ENCODE measurements around the gene RPP38.

The RPP38 gene

DNA sequence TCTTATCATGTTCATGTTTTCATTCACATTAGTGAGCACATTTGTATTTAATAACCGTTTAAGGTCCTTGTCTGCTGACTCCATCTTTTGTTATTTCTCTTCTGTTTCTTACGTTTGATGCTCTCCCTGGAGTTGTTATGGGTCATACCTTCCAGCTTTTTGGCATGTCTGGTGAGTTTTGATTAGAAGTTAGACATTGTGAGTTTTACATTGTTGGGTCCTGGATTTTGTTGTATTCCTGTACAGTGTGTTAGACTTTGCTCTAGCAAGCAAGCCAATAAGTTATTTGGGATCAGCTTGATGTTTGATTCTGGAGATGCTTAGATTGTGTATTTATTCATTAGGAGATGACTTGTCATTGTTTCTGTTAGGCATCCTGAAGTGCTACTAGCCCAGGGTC lies 36.5 kb upstream of the RPP38 start:
- H3K27ac Mint-ChIP-seq, result no peak overlapping the region
- peaks cover 9% of the 10 kb centered on the region for H3K36me3 Mint-ChIP-seq (ENCODE audit: low read depth)
- H3K4me1 Mint-ChIP-seq, result no peaks in the 10 kb centered on the region
- no peak for DNase-seq
- H3K9me3 Mint-ChIP-seq, result peaks cover 34% of the 10 kb centered on the region
- TF ChIP-seq, protein P1, sequence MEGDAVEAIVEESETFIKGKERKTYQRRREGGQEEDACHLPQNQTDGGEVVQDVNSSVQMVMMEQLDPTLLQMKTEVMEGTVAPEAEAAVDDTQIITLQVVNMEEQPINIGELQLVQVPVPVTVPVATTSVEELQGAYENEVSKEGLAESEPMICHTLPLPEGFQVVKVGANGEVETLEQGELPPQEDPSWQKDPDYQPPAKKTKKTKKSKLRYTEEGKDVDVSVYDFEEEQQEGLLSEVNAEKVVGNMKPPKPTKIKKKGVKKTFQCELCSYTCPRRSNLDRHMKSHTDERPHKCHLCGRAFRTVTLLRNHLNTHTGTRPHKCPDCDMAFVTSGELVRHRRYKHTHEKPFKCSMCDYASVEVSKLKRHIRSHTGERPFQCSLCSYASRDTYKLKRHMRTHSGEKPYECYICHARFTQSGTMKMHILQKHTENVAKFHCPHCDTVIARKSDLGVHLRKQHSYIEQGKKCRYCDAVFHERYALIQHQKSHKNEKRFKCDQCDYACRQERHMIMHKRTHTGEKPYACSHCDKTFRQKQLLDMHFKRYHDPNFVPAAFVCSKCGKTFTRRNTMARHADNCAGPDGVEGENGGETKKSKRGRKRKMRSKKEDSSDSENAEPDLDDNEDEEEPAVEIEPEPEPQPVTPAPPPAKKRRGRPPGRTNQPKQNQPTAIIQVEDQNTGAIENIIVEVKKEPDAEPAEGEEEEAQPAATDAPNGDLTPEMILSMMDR (IDR thresholded peaks at IDR 0.05), result no peak
- no peak overlapping the region for H3K4me3 Mint-ChIP-seq
- H3K27me3 Mint-ChIP-seq (ENCODE audit: low read depth, poor library complexity), result peaks cover 23% of the 10 kb centered on the region

DNA sequence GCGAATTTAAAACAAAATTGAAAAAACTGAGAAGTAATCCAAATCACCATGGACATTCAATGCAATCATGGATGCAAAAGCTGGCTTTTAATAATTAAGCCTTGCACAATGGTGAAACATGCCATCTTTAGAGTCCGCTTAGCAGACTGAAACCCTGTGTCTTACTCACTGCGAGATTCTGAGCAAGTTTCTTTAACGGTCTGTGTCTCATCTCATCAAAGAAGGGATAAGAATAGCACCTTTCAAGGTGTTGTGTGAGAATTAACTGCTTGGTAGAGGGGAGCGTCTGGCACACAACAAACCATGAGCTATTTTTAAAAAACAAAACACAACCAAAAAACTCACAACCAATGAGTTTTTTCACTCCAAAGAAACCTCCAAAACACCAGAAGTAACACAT lies 30.0 kb upstream of the RPP38 start:
- Mint-ChIP-seq H3K4me3 (no peak overlapping the region), H3K9me3 (peaks cover 34% of the 10 kb centered on the region), H3K36me3 (ENCODE audit: low read depth) (peaks cover 13% of the 10 kb centered on the region), H3K27ac (no peak overlapping the region), H3K4me1 (no peaks in the 10 kb centered on the region), H3K27me3 (ENCODE audit: low read depth, poor library complexity) (peaks cover 3% of the 10 kb centered on the region)
- TF ChIP-seq, protein P1 (IDR thresholded peaks at IDR 0.05), result no peak
- no peak for DNase-seq

DNA sequence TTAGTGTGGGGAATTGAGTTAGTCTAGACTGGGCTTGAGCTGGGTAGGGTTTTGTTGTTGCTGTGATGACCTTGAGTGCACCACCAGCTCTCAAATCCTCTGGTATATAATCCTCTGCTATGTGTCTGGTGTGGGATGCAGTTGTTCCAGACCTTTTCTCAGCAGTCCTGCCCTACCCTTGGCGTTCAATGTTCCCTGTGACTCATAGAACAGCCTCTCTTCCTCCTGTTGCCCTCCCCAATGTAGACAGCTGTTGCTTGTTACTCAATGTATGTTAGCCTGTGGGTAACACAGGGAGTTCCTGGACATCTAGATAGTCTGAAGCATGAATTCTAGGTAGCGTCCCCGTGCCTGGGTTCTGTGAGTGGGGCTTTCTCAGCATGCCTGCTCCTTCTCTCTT lies 28.4 kb upstream of the RPP38 start:
- no peaks in the 10 kb centered on the region for H3K4me1 Mint-ChIP-seq
- peaks cover 2% of the 10 kb centered on the region for H3K27me3 Mint-ChIP-seq (ENCODE audit: low read depth, poor library complexity)
- peaks cover 28% of the 10 kb centered on the region for H3K36me3 Mint-ChIP-seq (ENCODE audit: low read depth)
- DNase-seq, result no peak
- H3K9me3 Mint-ChIP-seq, result peaks cover 49% of the 10 kb centered on the region
- TF ChIP-seq, protein P1 (IDR thresholded peaks at IDR 0.05), result no peak
- no peak overlapping the region for H3K4me3 Mint-ChIP-seq
- H3K27ac Mint-ChIP-seq, result no peak overlapping the region

DNA sequence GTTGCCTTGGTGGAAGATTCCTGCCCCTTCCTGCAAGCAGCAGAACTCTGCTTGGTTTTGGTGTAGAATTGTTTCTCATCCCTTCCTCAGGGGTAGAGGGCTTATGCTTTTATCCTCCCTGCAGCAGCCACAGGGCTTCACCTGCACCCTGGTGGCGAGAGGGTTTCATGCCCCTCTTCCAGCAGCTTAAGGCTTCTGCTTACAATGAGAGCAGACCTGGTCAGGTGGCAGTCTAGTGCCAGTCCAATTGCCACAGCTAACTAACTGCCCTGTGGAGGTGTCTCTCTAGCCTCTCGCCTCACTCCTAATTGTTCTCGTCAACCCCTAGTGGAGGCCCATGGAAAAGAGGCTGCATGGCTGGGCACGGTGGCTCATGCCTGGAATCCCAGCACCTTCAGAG lies 27.9 kb upstream of the RPP38 start:
- no peak overlapping the region for H3K4me3 Mint-ChIP-seq
- H3K36me3 Mint-ChIP-seq (ENCODE audit: low read depth), result peaks cover 32% of the 10 kb centered on the region
- TF ChIP-seq, protein P1 (IDR thresholded peaks at IDR 0.05), result no peak
- peaks cover 5% of the 10 kb centered on the region for H3K27me3 Mint-ChIP-seq (ENCODE audit: low read depth, poor library complexity)
- no peaks in the 10 kb centered on the region for H3K4me1 Mint-ChIP-seq
- DNase-seq, result no peak
- H3K27ac Mint-ChIP-seq, result no peak overlapping the region
- peaks cover 49% of the 10 kb centered on the region for H3K9me3 Mint-ChIP-seq

DNA sequence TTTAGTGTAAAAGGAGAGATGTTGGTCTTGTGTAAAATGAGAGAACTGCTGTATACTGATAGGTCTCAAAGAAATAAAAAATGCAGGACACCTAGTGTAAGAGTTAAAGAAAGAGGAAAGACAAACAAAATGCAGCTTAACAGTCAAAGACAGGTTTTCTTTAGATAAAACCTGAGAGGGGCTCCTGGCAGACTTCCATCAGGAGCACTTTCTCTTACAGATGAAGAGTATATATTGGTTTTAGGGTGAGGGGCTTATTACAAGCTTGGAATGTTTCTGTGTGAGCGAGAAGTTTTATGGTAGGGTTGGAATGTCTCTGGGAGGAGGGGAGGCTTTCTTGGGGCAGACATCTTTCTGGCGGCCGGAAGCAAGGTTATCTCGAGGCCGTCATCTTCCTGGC lies 24.8 kb upstream of the RPP38 start:
- Mint-ChIP-seq H3K9me3 (peaks cover 29% of the 10 kb centered on the region), H3K4me3 (no peak overlapping the region), H3K36me3 (ENCODE audit: low read depth) (peaks cover 27% of the 10 kb centered on the region), H3K4me1 (no peaks in the 10 kb centered on the region), H3K27ac (no peak overlapping the region), H3K27me3 (ENCODE audit: low read depth, poor library complexity) (peaks cover 8% of the 10 kb centered on the region)
- no peak for DNase-seq
- TF ChIP-seq, protein P1 (IDR thresholded peaks at IDR 0.05), result no peak

DNA sequence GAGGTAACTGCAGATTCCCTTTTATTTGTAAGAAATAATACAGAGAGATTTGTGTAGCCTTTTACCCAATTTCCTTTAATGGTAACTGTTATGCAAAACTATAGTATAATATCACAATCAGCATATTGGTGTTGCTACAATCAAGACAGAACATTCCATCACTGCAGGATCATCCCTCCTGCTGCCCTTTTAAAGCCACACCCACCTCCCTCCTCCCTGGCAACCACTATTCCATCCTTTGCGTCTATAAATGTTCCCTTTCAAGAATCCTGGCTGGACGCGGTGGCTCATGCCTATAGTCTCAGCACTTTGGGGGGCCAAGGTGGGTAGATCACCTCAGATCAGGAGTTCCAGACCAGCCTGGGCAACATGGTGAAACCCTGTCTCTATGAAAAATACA lies 21.7 kb upstream of the RPP38 start:
- Mint-ChIP-seq H3K27ac (no peak overlapping the region), H3K4me1 (peaks cover under 1% of the 10 kb centered on the region), H3K36me3 (ENCODE audit: low read depth) (peaks cover 21% of the 10 kb centered on the region), H3K4me3 (no peak overlapping the region), H3K27me3 (ENCODE audit: low read depth, poor library complexity) (peaks cover 8% of the 10 kb centered on the region), H3K9me3 (peaks cover 20% of the 10 kb centered on the region)
- no peak for DNase-seq
- TF ChIP-seq, protein P1 (IDR thresholded peaks at IDR 0.05), result no peak

All from nephron progenitor cell (in vitro differentiated cells).